GM20431 (cell line): ENCODE results near the gene GFRA4.

Experiments
- in situ Hi-C: fragments of 300-500 bp; cut with MseI, MboI; formaldehyde crosslinking; loops from one replicate; pipeline ENCODE4 v1.15.0; 2020; ENCODE audit warnings: low sequenced_read_pairs; ENCODE audit not compliant: unreplicated experiment

Gene GFRA4

GRCh38 chr20:3674995-3675900 lies 12.0 kb upstream of the GFRA4 start:
- in situ Hi-C loops = no loop called here

GRCh38 chr20:3674447-3674846 lies 11.2 kb upstream of the GFRA4 start:
- in situ Hi-C loops = no loop called here

GRCh38 chr20:3673221-3674070 lies 10.2 kb upstream of the GFRA4 start:
- in situ Hi-C loops = no loop called here

GRCh38 chr20:3672547-3673171 lies 9.5 kb upstream of the GFRA4 start:
- in situ Hi-C loops = no loop called here

- in situ Hi-C loops = no loop called here
These were observed 8.9 kb upstream of the GFRA4 start for GRCh38 chr20:3671986-3672546.

- in situ Hi-C loops = no loop called here
These were observed 7.7 kb upstream of the GFRA4 start for GRCh38 chr20:3670945-3671344.

- in situ Hi-C loops = no loop called here
These were observed 7.3 kb upstream of the GFRA4 start for GRCh38 chr20:3670511-3670910.

GRCh38 chr20:3669710-3670367 lies 6.6 kb upstream of the GFRA4 start:
- in situ Hi-C loops = no loop called here

DNA sequence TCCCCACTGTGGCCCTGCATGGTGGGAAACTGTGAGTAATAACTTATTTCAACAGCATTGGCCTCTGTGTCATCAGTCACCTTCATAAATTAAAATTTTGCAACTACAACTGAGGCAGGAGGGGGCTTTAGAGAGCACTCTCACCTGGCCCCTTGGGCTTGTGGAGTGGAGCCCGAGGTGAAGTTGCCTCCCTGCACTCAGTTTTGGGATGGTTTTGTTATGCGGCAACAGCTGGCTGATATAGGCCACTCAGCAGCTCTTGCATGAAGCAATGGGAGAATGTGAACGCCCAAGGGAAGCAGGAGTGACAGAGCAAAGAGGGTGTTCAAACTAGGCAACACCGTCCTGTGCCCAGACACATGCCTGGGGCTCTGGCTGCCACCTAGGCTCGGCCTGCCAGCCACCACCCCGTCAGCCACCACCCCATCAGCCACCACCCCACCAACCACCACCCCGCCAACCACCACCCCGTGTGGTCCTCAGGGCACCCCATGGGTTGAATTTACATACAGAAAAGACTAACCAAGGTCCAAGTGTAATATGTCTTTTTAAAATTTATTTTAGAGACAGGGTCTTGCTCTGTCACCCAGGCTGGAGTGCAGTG lies 4.3 kb upstream of the GFRA4 start:
- in situ Hi-C loops = no loop called here

GRCh38 chr20:3663858-3664257 lies 659 bp upstream of the GFRA4 start:
- in situ Hi-C loops = no loop called here

- in situ Hi-C loops = no loop called here
These were observed 1.2 kb downstream of the GFRA4 start for GRCh38 chr20:3661814-3662665.

DNA sequence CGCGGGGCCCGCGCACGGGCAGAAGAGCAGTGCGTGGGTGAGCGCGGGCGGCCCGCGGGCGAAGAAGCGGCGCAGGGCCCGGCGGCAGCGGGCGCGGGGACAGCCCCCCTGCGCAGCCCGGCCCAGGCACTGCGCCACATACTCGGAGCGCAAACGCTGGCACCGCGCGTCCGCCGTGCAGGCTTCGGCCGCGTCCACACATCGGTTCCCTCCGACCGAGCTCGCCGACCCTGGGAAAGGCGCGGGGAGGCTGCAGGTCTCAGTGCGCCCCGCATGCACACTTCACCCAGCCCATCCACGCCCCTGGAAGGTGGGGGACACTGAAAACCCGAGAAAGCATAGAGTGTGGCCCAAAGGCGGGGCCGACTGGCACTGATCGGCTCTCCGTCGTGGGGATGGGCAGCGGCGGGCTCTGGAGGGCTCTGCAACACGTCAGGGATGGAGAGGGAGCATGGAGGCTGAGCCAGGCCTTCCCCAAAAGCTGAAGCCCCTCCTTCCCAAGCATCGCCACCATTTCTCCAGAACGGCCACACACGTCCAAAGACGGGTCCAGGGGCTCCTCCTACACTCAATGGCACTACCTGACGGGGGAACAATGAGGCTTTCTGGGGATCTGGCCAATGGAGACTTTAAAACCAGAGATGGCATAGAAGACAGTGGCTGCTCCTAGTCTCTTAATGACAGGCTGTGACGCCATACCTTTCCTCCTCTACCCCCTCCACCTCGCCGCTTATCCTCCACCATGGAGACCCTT lies 2.0 kb downstream of the GFRA4 start:
- in situ Hi-C loops = no loop called here

DNA sequence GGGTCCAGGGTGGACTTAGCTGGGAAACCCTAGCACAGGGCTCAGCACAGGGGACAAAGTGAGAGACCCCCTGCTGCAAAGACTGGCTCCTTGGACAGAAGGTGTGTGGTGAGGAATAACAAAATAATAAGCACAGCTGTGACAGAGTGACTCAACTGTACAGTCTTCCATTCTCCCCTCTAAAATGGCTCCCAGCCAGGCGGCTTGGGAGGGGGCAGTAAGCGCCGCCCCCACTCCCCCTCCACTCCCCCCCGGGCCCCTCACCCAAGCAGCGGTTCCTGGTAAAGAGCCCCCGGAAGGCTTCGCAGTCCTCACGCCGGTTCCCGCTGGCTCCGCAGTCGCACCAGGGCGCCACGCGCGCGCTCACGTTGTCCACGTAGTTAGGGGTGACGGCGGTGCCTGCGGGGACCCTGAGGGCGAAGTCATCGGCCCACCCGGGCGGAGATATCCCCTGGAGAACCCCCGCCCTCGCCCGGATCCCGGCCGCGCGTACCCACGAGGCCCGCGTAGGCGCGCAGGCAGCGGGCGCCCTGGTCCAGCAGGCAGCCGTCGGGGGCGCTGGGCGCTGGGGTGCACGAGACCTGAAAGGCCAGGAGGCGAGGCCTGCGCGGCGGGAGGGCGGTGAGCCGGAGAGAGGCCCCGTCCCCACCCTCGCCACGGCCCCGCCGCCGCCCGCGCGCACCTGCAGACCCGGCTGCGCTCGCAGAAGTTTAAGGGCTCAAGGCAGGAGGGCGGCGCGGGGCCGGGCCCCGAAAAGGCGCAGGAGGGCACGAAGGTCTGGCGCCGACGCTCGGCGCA lies 2.7 kb downstream of the GFRA4 start:
- in situ Hi-C loops = no loop called here

GRCh38 chr20:3659492-3660261 lies 3.5 kb downstream of the GFRA4 start:
- in situ Hi-C loops = no loop called here

- in situ Hi-C loops = no loop called here
These were observed 4.3 kb downstream of the GFRA4 start for GRCh38 chr20:3658716-3659491.
